KMS-11 (cell line): Measurements from ENCODE around the gene ASPSCR1.

Experiments used
- H2AFZ ChIP-seq: fragments of 200-600 bp; sonication (generic); 2 replicates; pipeline ENCODE4 v1.6.1; 2016; ENCODE audit warnings: antibody characterized with exemption, mixed run types, low read depth
- H3K27ac ChIP-seq: fragments of 200-600 bp; sonication (generic); 2 replicates; pipeline ENCODE4 v1.6.1; 2016; ENCODE audit warnings: mild to moderate bottlenecking, mixed run types
- H3K27me3 ChIP-seq: fragments of 200-600 bp; sonication (generic); 2 replicates; pipeline ENCODE4 v1.6.1; 2017; ENCODE audit warnings: mild to moderate bottlenecking, low read depth, mixed run types, moderate library complexity; ENCODE audit not compliant: insufficient read depth
- H3K36me3 ChIP-seq: fragments of 200-600 bp; sonication (generic); 2 replicates; pipeline ENCODE4 v1.6.1; 2017; ENCODE audit warnings: mild to moderate bottlenecking, mixed run types; ENCODE audit not compliant: insufficient read depth
- H3K4me1 ChIP-seq: fragments of 200-600 bp; sonication (generic); 2 replicates; pipeline ENCODE4 v1.6.1; 2016; ENCODE audit warnings: mild to moderate bottlenecking, low read depth, mixed run types; ENCODE audit not compliant: poor library complexity, severe bottlenecking
- H3K4me2 ChIP-seq: fragments of 200-600 bp; sonication (generic); 2 replicates; pipeline ENCODE4 v1.7.0; 2016; ENCODE audit warnings: mild to moderate bottlenecking, mixed run types
- H3K4me3 ChIP-seq: fragments of 200-600 bp; sonication (generic); IDR thresholded peaks from 2 replicates; pipeline ENCODE4 v1.6.1; 2017; ENCODE audit warnings: low read depth, low read length, mixed read lengths; ENCODE audit not compliant: insufficient read depth
- H3K79me2 ChIP-seq: fragments of 200-600 bp; sonication (generic); 2 replicates; pipeline ENCODE4 v1.6.1; 2016; ENCODE audit warnings: low read depth, mixed run types; ENCODE audit not compliant: insufficient read depth
- H3K9ac ChIP-seq: fragments of 200-600 bp; sonication (generic); 2 replicates; pipeline ENCODE4 v1.6.1; 2016; ENCODE audit warnings: mild to moderate bottlenecking, mixed run types
- H4K20me1 ChIP-seq: fragments of 200-600 bp; sonication (generic); 2 replicates; pipeline ENCODE4 v1.6.1; 2016; ENCODE audit warnings: mild to moderate bottlenecking, mixed run types; ENCODE audit not compliant: insufficient read depth
- TF ChIP-seq, protein P1 (sequence below): fragments of 200-600 bp; sonication (generic); conservative IDR thresholded peaks from 2 replicates; pipeline ENCODE4 v1.6.1; 2017; ENCODE audit warnings: low read depth, mild to moderate bottlenecking, antibody characterized with exemption, low read length, moderate library complexity, mixed read lengths

The ASPSCR1 gene

GRCh38 chr17:82050152-82050760 is 72.8 kb downstream of the ASPSCR1 start:
- Histone ChIP-seq H3K9ac (no peak overlapping the region), H2AFZ (no peak overlapping the region), H3K36me3 (peaks cover 3% of the 10 kb centered on the region; the same call in 1 of the 2 replicates), H3K27me3 (no peaks in the 10 kb centered on the region), H3K4me2 (no peak overlapping the region; the same call in 1 of the 2 replicates), H3K4me1 (peaks cover 23% of the 10 kb centered on the region), H3K79me2 (peaks cover 17% of the 10 kb centered on the region; the same call in 1 of the 2 replicates), H3K4me3 (no peak overlapping the region), H3K27ac (no peak overlapping the region), H4K20me1 (no peaks in the 10 kb centered on the region)
- TF ChIP-seq, protein P1, sequence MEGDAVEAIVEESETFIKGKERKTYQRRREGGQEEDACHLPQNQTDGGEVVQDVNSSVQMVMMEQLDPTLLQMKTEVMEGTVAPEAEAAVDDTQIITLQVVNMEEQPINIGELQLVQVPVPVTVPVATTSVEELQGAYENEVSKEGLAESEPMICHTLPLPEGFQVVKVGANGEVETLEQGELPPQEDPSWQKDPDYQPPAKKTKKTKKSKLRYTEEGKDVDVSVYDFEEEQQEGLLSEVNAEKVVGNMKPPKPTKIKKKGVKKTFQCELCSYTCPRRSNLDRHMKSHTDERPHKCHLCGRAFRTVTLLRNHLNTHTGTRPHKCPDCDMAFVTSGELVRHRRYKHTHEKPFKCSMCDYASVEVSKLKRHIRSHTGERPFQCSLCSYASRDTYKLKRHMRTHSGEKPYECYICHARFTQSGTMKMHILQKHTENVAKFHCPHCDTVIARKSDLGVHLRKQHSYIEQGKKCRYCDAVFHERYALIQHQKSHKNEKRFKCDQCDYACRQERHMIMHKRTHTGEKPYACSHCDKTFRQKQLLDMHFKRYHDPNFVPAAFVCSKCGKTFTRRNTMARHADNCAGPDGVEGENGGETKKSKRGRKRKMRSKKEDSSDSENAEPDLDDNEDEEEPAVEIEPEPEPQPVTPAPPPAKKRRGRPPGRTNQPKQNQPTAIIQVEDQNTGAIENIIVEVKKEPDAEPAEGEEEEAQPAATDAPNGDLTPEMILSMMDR, result no peak

- TF ChIP-seq, protein P1, result no peak
- H4K20me1 ChIP-seq, result no peaks in the 10 kb centered on the region
- peaks cover 17% of the 10 kb centered on the region; the same call in 1 of the 2 replicates for H3K79me2 ChIP-seq
- peaks cover 3% of the 10 kb centered on the region; the same call in 1 of the 2 replicates for H3K36me3 ChIP-seq
- H3K4me1 ChIP-seq, result peaks cover 23% of the 10 kb centered on the region
- H3K9ac ChIP-seq, result no peak overlapping the region
- H3K27ac ChIP-seq, result no peak overlapping the region
- H3K4me2 ChIP-seq, result peak overlapping the region; percentile 66
- H3K4me3 ChIP-seq, result no peak overlapping the region
- H2AFZ ChIP-seq, result peak overlapping the region; percentile 34; the same call in 1 of the 2 replicates
- no peaks in the 10 kb centered on the region for H3K27me3 ChIP-seq
These were observed 73.6 kb downstream of the ASPSCR1 start for GRCh38 chr17:82050761-82051641.

- Histone ChIP-seq H3K4me2 (peak within 1 kb of the TSS; percentile 85), H3K9ac (peak within 1 kb of the TSS; percentile 47; the same call in 1 of the 2 replicates), H3K4me3 (no peak within 1 kb of the TSS), H2AFZ (peak within 1 kb of the TSS; percentile 34; the same call in 1 of the 2 replicates), H4K20me1 (no peaks in the 10 kb centered on the region), H3K4me1 (peaks cover 23% of the 10 kb centered on the region), H3K27me3 (no peaks in the 10 kb centered on the region), H3K79me2 (peaks cover 17% of the 10 kb centered on the region; the same call in 1 of the 2 replicates), H3K27ac (no peak within 1 kb of the TSS), H3K36me3 (peaks cover 3% of the 10 kb centered on the region; the same call in 1 of the 2 replicates)
- TF ChIP-seq, protein P1, result no peak
These were observed 74.6 kb downstream of the ASPSCR1 start, which contains the start of the genes GPS1 and RFNG for GRCh38 chr17:82051776-82052637. TSS of gene GPS1 (plus strand) at chr17:82051898. CDS start at chr17:82051932, 34 bp downstream. TSS of gene RFNG (minus strand) at chr17:82051811. CDS start at chr17:82051766, 45 bp downstream.

DNA sequence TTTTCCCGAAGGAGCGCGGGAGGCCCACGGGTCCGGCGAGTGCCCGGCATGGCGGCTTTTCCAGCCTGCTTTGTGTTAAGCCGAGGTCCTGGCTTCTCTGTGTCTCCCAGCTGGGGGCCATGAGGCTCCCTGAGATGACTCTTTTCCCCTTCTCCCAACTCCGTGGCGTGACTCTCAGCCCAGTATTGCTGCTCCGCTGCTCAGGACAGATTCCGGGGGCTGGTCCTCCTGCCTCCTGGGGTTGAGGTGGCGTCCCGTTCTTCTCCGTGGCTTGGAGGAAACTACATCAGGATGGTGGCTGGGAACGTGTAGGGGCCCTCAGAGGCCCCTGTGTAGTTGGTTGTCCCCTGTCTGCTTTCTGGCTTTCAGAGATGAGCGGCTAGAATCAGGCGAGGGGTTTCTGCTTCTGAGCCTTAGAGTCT is 75.2 kb downstream of the ASPSCR1 start:
- Histone ChIP-seq H4K20me1 (no peaks in the 10 kb centered on the region), H2AFZ (no peak overlapping the region), H3K36me3 (peaks cover 3% of the 10 kb centered on the region; the same call in 1 of the 2 replicates), H3K79me2 (peaks cover 17% of the 10 kb centered on the region; the same call in 1 of the 2 replicates), H3K4me2 (peak overlapping the region; percentile 85), H3K27me3 (no peaks in the 10 kb centered on the region), H3K4me3 (no peak overlapping the region), H3K27ac (no peak overlapping the region), H3K4me1 (peaks cover 23% of the 10 kb centered on the region), H3K9ac (peak overlapping the region; percentile 47; the same call in 1 of the 2 replicates)
- TF ChIP-seq, protein P1, result no peak
